K562 (cell line): ENCODE measurements around the gene HOXA2. TPM values are rescaled to one million over a fixed set of nuclear protein-coding genes. Genes with fewer than 3 reads are reported as not detected.

Experiments used
- ATAC-seq: fragments of 200-7000 bp; cut with Tn5 transposase; 3 replicates; pipeline ENCODE4 v1.9.1; 2020; ENCODE audit warnings: moderate library complexity
- BruUV-seq: library from RNA; stranded (reverse); fragments of 400-500 nt; replicated peaks from 2 replicates; lab custom pipeline; 2021; lab: Mats Ljungman, UMichigan
- CTCF ChIA-PET: fragments of 300-600 bp; formaldehyde crosslinking; extraction: SDS; loops from one replicate; lab custom pipeline; 2021; ENCODE audit warnings: low intra/inter-chr PET ratio; lab: Yijun Ruan, JAX
- POLR2A ChIA-PET: fragments of 300-600, 350-650 bp; sonication (Branson Sonifier 250); formaldehyde crosslinking; extraction: SDS; loops from one replicate; lab custom pipeline; 2021; ENCODE audit warnings: antibody characterized with exemption, inconsistent platforms; lab: Yijun Ruan, JAX
- DNase-seq, 4 experiments: peaks; one replicate each; pipeline versions ENCODE4 v3.0.0 to v3.0.0-alpha.2; 2011 to 2018; ENCODE audit warnings: low spot score in 3 of 4, mixed read lengths in 3 of 4; ENCODE audit errors: extremely low read depth in 1 of 4
- FAIRE-seq: peaks from 2 replicates; lab custom pipeline; 2011; peaks lifted over from hg19 to GRCh38; lab: Jason Lieb, UNC
- H2AFZ ChIP-seq: 2 replicates; pipeline ENCODE4 v1.6.0; 2011; ENCODE audit warnings: low read depth, low read length, control low read depth, inconsistent platforms
- H3K27ac ChIP-seq: fragments of 200-600 bp; 3 replicates; pipeline ENCODE4 v1.8.0; 2011; ENCODE audit warnings: low read depth, mild to moderate bottlenecking, control low read depth, inconsistent platforms, low read length, moderate library complexity, mixed read lengths; ENCODE audit errors: extremely low read depth
- H3K27me3 ChIP-seq, 2 experiments: fragments of 300-600 bp in 1 of 2; 2 replicates in 1 of 2; 3 replicates in 1 of 2; pipeline versions ENCODE4 v1.6.0 to v1.8.0; 2011; ENCODE audit warnings: inconsistent platforms in 2 of 2, low read length in 2 of 2, mild to moderate bottlenecking in 1 of 2, mixed read lengths in 1 of 2, moderate library complexity in 1 of 2; ENCODE audit not compliant: control insufficient read depth in 2 of 2, insufficient read depth in 2 of 2
- H3K36me3 ChIP-seq: fragments of 300-600 bp; 3 replicates; pipeline ENCODE4 v1.8.0; 2011; ENCODE audit warnings: mild to moderate bottlenecking, low read length, inconsistent platforms; ENCODE audit not compliant: control insufficient read depth, insufficient read depth
- H3K4me1 ChIP-seq, 2 experiments: fragments of 200-600 bp in 1 of 2; replicated peaks in 1 of 2; 2 replicates in 1 of 2; 3 replicates in 1 of 2; pipeline versions ENCODE4 v1.5.1 to v1.8.0; 2011; ENCODE audit warnings: inconsistent platforms in 2 of 2, low read length in 2 of 2, mild to moderate bottlenecking in 1 of 2, mixed read lengths in 1 of 2, moderate library complexity in 1 of 2; ENCODE audit not compliant: control insufficient read depth in 2 of 2, insufficient read depth in 2 of 2
- H3K4me2 ChIP-seq: 2 replicates; pipeline ENCODE4 v1.6.1; 2011; ENCODE audit warnings: low read length, control low read depth, inconsistent platforms, mixed read lengths; ENCODE audit not compliant: insufficient read depth
- H3K4me3 ChIP-seq: fragments of 200-600 bp; sonication (generic), shearing (Covaris generic); 2 replicates; pipeline ENCODE4 v1.5.1; 2016; ENCODE audit warnings: control low read depth, inconsistent platforms
- H3K79me2 ChIP-seq: fragments of 200-600 bp; 3 replicates; pipeline ENCODE4 v1.8.0; 2011; ENCODE audit warnings: low read length, inconsistent platforms; ENCODE audit not compliant: control insufficient read depth, insufficient read depth
- H3K9ac ChIP-seq, 2 experiments: 2 replicates each; pipeline versions ENCODE4 v1.6.0 to v1.6.1; 2011; ENCODE audit warnings: low read depth in 2 of 2, low read length in 2 of 2, control low read depth in 1 of 2, inconsistent platforms in 1 of 2, mild to moderate bottlenecking in 1 of 2, mixed read lengths in 1 of 2; ENCODE audit not compliant: insufficient read depth in 1 of 2
- H3K9me1 ChIP-seq: one replicate; pipeline ENCODE4 v1.6.0; 2011; ENCODE audit warnings: inconsistent platforms, mild to moderate bottlenecking, low read length, moderate library complexity; ENCODE audit not compliant: control insufficient read depth, insufficient read depth
- H3K9me3 ChIP-seq: replicated peaks from 2 replicates; pipeline ENCODE4 v1.5.1; 2011; ENCODE audit warnings: low read depth, low read length, inconsistent platforms; ENCODE audit not compliant: control insufficient read depth, insufficient read depth
- H4K20me1 ChIP-seq: replicated peaks from 2 replicates; pipeline ENCODE4 v1.6.1; 2011; ENCODE audit warnings: low read length, inconsistent platforms, mixed read lengths; ENCODE audit not compliant: control insufficient read depth, insufficient read depth
- NRF1 ChIP-seq, 2 experiments: fragments of 450-650 bp; IDR thresholded peaks in 1 of 2; conservative IDR thresholded peaks in 1 of 2; 2 replicates each; pipeline ENCODE4 v1.6.1; 2014; ENCODE audit warnings: mild to moderate bottlenecking in 2 of 2
- SRSF7 ChIP-seq: fragments of 200-400 bp; formaldehyde crosslinking; optimal IDR thresholded peaks from 2 replicates; pipeline ENCODE3; 2017; ENCODE audit warnings: mild to moderate bottlenecking, low read depth, low read length
- STAT6 ChIP-seq: sonication (generic); formaldehyde crosslinking; IDR thresholded peaks from 2 replicates; pipeline ENCODE4 v1.8.1; 2023; ENCODE audit warnings: mild to moderate bottlenecking, missing genetic modification reagents
- UBTF ChIP-seq, 2 experiments: IDR thresholded peaks; 2 replicates each; pipeline ENCODE4 v1.6.1; 2012; ENCODE audit warnings: improper control_type of control experiment in 2 of 2, low read depth in 2 of 2, low read length in 2 of 2, borderline replicate concordance in 1 of 2
- WGBS: fragments of 100-300 bp; shearing (Covaris generic); methylation state at CpG from one replicate; pipeline ENCODE4 v1.1.6; 2016; ENCODE audit warnings: low coverage, mixed read lengths; ENCODE audit not compliant: insufficient coverage; ENCODE audit errors: missing lambda C conversion rate; 5-methylcytosine and 5-hydroxymethylcytosine counted together
- in situ Hi-C: fragments of 300-500 bp; cut with MboI; formaldehyde crosslinking; loops from 4 replicates; pipeline ENCODE4 v1.15.0; 2018; ENCODE audit warnings: inconsistent platforms, mixed read lengths
- intact Hi-C: fragments of 100-400 bp; cut with micrococcal nuclease; formaldehyde crosslinking; loops from 2 replicates; pipeline ENCODE4 v1.14.2; 2022
- polyA plus RNA-seq, 8 experiments: library from polyadenylated mRNA; depleted of rRNA in 4 of 8; stranded (reverse) in 5 of 8; unstranded in 3 of 8; fragments of >200 nt; fragmentation: Nextera tagmentation in 2 of 8; fragmentation: Illumina TruSeq in 1 of 8; extraction: Ambion mirVana in 2 of 8; extraction: Trizol in 1 of 8; gene quantifications; 2 replicates each; pipeline versions ENCODE4 v1.2.1 to v1.2.3, GENCODE V29; 2011 to 2014; ENCODE audit warnings: inconsistent platforms in 1 of 8, missing spikeins in 1 of 8
- total RNA-seq, 7 experiments: library from RNA; depleted of rRNA in 6 of 7; stranded (reverse); fragments of >200 nt in 6 of 7; fragmentation: Illumina TruSeq in 2 of 7; extraction: Trizol in 2 of 7; gene quantifications; 2 replicates each; pipeline versions ENCODE4 v1.2.1 to v1.2.3, GENCODE V29; 2011 to 2021; ENCODE audit warnings: low replicate concordance in 1 of 7

Gene HOXA2
- total and polyA plus RNA-seq, 9 of the 15 experiments (the other 6 are each of a cell fraction or from before 2014, with no cell fraction given), result 0.04 TPM; not detected in 8

GRCh38 chr7:27146491-27147198, 44.2 kb upstream of the HOXA2 start:
- POLR2A ChIA-PET, result no interaction called here

More at GRCh38 chr7:27146491-27147198, 44.2 kb upstream of the HOXA2 start:
- DNase-seq (no peak), FAIRE-seq (no peak)
- Histone ChIP-seq H2AFZ (no peak overlapping the region), H3K4me2 (no peak overlapping the region), H3K9me1 (no peaks in the 10 kb centered on the region), H3K27ac (no peak overlapping the region), H3K79me2 (no peaks in the 10 kb centered on the region), H3K36me3 (no peaks in the 10 kb centered on the region), H3K27me3 (peaks cover 35 to 89% of the 10 kb centered on the region in 2 experiments), H3K9ac (no peak overlapping the region), H3K4me1 (peaks cover 0 to 26% of the 10 kb centered on the region in 2 experiments; a peak in 2 of 5 replicates), H3K4me3 (no peak overlapping the region), H4K20me1 (no peaks in the 10 kb centered on the region)
- 0% methylated on average over 5 of the region's 5 CpGs for WGBS
- intact Hi-C loops (no loop called here), in situ Hi-C loops (loop anchor here (10.0 kb wide), 1 partner anchor 292 kb away; no protein-coding TSS in a partner anchor)
- no TSS peak for BruUV-seq
- CTCF ChIA-PET, result no interaction called here
- TF ChIP-seq SRSF7 (no peak), STAT6 (CRISPR knock-in tag) (no peak), NRF1 (conservative IDR thresholded peaks at IDR 0.05 in 1 of 2, IDR thresholded peaks at IDR 0.05 in 1 of 2) (no peak), UBTF (IDR thresholded peaks at IDR 0.05; ENCODE audit: borderline replicate concordance in 1 of 2, low read depth in 2 of 2, low read length in 2 of 2) (no peak)
- TF ChIP-seq, all 486 proteins: peak for 0
- ATAC-seq, result no peak
- no peaks in the 10 kb centered on the region for H3K9me3 ChIP-seq
